GM18526 (cell line): ENCODE measurements around the gene ADRA2B.

Experiments
- POLR2A ChIP-seq: IDR thresholded peaks from 3 replicates; pipeline ENCODE4 v1.6.1; 2011; ENCODE audit not compliant: insufficient read length; ENCODE audit errors: extremely low read depth

Gene ADRA2B

GRCh38 chr2:96116424-96116878, at the start of gene ADRA2B:
Gene ADRA2B, minus strand, starts transcription at chr2:96116571. Its CDS starts 422 bp downstream, at chr2:96116149.
- TF ChIP-seq POLR2A: no peak

- peak; percentile 77 for TF ChIP-seq POLR2A
Measured at GRCh38 chr2:96164459-96165184, 48.3 kb upstream of the ADRA2B start.

- peak; percentile 54 for TF ChIP-seq POLR2A
Measured at GRCh38 chr2:96163768-96164429, 47.5 kb upstream of the ADRA2B start.

- TF ChIP-seq POLR2A: no peak
Measured at GRCh38 chr2:96163415-96163767, 47.0 kb upstream of the ADRA2B start.

GRCh38 chr2:96161898-96162297, 45.5 kb upstream of the ADRA2B start:
- no peak for TF ChIP-seq POLR2A

GRCh38 chr2:96159084-96159830, 42.9 kb upstream of the ADRA2B start:
- TF ChIP-seq POLR2A: peak; percentile 20

GRCh38 chr2:96158554-96158940, 42.2 kb upstream of the ADRA2B start:
- TF ChIP-seq POLR2A: peak; percentile 15

- TF ChIP-seq POLR2A: peak; percentile 73
Measured at GRCh38 chr2:96157649-96158553, 41.5 kb upstream of the ADRA2B start.

GRCh38 chr2:96156926-96157648, 40.7 kb upstream of the ADRA2B start:
- peak; percentile 33 for TF ChIP-seq POLR2A

- TF ChIP-seq POLR2A: no peak
Measured at GRCh38 chr2:96156011-96156820, 39.8 kb upstream of the ADRA2B start.

- no peak for TF ChIP-seq POLR2A
Measured at GRCh38 chr2:96154506-96155380, 38.4 kb upstream of the ADRA2B start.

- no peak for TF ChIP-seq POLR2A
Measured at GRCh38 chr2:96153991-96154431, 37.6 kb upstream of the ADRA2B start.
